ENCODE measurements around the gene IQCN.

IQCN gene

DNA sequence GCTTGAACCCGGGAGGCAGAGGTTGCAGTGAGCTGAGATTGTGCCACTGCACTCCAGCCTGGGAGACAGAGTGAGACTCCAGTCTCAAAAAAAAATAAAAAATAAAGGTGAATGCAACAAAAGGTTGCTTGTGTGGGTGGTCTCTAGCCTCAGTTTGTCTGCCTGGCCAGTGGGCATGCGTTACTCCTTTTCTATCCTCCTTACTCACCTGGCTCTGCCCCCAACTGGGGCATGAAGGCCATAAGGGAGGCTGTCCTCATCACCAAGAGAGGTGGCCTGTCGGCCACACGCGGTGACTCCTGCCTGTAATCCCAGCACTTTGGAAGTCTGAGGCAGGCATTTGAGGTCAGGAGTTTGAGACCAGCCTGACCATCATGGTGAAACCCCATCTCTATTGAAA, 9.1 kb upstream of the IQCN start (continued):
- no peak for TF ChIP-seq ZNF776 (tag by site-specific recombination; IDR thresholded peaks at IDR 0.05; ENCODE audit: borderline replicate concordance)
- no peak for TF ChIP-seq ZNF214 (tag by site-specific recombination; IDR thresholded peaks at IDR 0.05; ENCODE audit: borderline replicate concordance)
- no peak for TF ChIP-seq ZNF560 (tag by site-specific recombination; IDR thresholded peaks at IDR 0.05; ENCODE audit: borderline replicate concordance)
- TF ChIP-seq ZNF341 (tag by site-specific recombination; IDR thresholded peaks at IDR 0.05; ENCODE audit: low read depth) = no peak

DNA sequence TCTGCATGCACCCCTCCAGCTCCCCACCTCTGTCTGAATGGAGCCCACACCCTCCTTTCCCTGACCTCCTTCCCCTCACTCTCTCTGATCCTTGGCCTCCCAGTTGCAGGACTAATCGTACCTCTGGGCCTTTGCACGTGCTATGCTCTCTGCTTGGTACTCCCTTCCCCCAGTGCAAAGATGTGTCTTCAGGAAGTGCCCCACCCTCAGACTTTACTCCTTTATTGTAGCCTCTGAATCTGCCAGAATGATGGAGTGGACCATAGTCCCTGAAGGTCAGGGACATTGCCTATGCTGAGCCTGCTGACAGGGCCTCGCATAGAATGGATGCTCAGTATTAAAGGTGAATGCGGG, 8.5 kb upstream of the IQCN start:
- TF ChIP-seq ZNF521 (tag by site-specific recombination; IDR thresholded peaks at IDR 0.05) (no peak), REPIN1 (tag by site-specific recombination; IDR thresholded peaks at IDR 0.05; ENCODE audit: low read depth) (no peak), KLF9 (tag by site-specific recombination; IDR thresholded peaks at IDR 0.05; ENCODE audit: low read depth) (peak; percentile 27; the same call in 1 of the 2 replicates), ZNF146 (tag by site-specific recombination; IDR thresholded peaks at IDR 0.05) (peak; percentile 9; the same call in 1 of the 2 replicates), BCL11B (tag by site-specific recombination; IDR thresholded peaks at IDR 0.05; ENCODE audit: low read depth) (peak; percentile 43; the same call in 1 of the 2 replicates), ZNF768 (tag by site-specific recombination; IDR thresholded peaks at IDR 0.05) (no peak), ZNF623 (tag by site-specific recombination; IDR thresholded peaks at IDR 0.05) (peak; percentile 100), KLF1 (tag by site-specific recombination; IDR thresholded peaks at IDR 0.05) (peak; percentile 25; the same call in 1 of the 2 replicates)
- TF ChIP-seq, protein P1, sequence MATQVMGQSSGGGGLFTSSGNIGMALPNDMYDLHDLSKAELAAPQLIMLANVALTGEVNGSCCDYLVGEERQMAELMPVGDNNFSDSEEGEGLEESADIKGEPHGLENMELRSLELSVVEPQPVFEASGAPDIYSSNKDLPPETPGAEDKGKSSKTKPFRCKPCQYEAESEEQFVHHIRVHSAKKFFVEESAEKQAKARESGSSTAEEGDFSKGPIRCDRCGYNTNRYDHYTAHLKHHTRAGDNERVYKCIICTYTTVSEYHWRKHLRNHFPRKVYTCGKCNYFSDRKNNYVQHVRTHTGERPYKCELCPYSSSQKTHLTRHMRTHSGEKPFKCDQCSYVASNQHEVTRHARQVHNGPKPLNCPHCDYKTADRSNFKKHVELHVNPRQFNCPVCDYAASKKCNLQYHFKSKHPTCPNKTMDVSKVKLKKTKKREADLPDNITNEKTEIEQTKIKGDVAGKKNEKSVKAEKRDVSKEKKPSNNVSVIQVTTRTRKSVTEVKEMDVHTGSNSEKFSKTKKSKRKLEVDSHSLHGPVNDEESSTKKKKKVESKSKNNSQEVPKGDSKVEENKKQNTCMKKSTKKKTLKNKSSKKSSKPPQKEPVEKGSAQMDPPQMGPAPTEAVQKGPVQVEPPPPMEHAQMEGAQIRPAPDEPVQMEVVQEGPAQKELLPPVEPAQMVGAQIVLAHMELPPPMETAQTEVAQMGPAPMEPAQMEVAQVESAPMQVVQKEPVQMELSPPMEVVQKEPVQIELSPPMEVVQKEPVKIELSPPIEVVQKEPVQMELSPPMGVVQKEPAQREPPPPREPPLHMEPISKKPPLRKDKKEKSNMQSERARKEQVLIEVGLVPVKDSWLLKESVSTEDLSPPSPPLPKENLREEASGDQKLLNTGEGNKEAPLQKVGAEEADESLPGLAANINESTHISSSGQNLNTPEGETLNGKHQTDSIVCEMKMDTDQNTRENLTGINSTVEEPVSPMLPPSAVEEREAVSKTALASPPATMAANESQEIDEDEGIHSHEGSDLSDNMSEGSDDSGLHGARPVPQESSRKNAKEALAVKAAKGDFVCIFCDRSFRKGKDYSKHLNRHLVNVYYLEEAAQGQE (tag by site-specific recombination; IDR thresholded peaks at IDR 0.05) = no peak
- TF ChIP-seq, protein P2, sequence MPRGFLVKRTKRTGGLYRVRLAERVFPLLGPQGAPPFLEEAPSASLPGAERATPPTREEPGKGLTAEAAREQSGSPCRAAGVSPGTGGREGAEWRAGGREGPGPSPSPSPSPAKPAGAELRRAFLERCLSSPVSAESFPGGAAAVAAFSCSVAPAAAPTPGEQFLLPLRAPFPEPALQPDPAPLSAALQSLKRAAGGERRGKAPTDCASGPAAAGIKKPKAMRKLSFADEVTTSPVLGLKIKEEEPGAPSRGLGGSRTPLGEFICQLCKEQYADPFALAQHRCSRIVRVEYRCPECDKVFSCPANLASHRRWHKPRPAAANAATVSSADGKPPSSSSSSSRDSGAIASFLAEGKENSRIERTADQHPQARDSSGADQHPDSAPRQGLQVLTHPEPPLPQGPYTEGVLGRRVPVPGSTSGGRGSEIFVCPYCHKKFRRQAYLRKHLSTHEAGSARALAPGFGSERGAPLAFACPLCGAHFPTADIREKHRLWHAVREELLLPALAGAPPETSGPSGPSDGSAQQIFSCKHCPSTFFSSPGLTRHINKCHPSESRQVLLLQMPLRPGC (tag by site-specific recombination; IDR thresholded peaks at IDR 0.05) = peak; percentile 21; the same call in 1 of the 2 replicates
- TF ChIP-seq, protein P3, sequence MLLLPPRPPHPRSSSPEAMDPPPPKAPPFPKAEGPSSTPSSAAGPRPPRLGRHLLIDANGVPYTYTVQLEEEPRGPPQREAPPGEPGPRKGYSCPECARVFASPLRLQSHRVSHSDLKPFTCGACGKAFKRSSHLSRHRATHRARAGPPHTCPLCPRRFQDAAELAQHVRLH (tag by site-specific recombination; IDR thresholded peaks at IDR 0.05) = peak; percentile 59; the same call in 1 of the 2 replicates
- CTCF ChIA-PET = interaction anchor here (0.6 to 6.0 kb wide), 5 partner anchors 11 to 121 kb away, joined by 3 to 114 read pairs (median 5); partner anchors contain the start of gene LSM4
- peak overlapping the region; percentile 98 for H3K27ac ChIP-seq (ENCODE audit: extremely low read depth, low read depth, low read length)

DNA sequence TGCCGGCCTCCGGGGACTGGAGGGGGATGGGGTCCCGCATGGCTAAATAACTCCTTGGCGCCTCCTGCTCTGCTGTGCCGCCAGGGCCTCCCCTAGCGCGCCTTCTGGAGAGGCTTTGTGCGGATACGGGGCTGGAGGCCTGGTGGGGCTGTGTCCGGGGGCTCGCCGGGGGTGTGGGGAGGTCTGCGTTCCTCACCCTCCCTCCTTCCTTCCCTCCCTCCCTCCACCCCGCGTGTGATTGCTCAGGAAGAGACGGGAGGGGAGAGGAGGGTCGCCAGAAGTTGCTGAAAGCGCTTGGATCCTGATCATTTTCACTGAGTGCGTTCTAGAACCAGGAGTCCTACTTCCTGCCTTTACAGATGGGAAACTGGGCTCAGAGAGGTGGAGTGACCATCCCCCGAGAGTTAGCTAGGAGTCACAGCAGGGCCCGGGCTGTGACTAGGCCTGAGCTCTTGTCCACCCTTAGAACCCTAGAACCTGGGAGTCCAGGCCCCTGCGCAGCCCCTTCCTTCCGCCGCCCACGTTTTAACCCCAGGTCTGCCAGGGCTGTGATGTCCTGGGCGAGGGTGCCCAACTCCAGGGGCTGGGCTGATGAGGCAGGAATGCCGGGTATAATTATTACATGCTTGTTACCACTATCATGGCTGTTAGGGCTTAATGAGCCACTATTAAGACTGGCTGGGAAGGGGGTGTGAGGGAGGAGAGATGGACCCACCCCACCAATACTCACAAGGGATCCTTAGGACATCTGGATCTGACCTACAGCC, 8.0 kb upstream of the IQCN start:
- H3K36me3 ChIP-seq (ENCODE audit: control insufficient read depth in 2 of 2, insufficient read depth in 1 of 2, low read length in 2 of 2) = peaks cover 3 to 12% of the 10 kb centered on the region in 2 experiments; a peak in 2 of 3 replicates
- no peaks in the 10 kb centered on the region for H3K4me1 ChIP-seq (ENCODE audit: control insufficient read depth, insufficient read depth, low read length)
- no peaks in the 10 kb centered on the region for H3K9me3 ChIP-seq (ENCODE audit: control insufficient read depth, insufficient read depth, low read depth, low read length)
- peak overlapping the region; percentile 61 for H3K4me3 ChIP-seq (ENCODE audit: low read depth, low read length)
- POLR2A ChIA-PET = interaction anchor here (0.5 to 6.7 kb wide), 56 partner anchors 10 to 637 kb away, joined by 3 to 184 read pairs (median 5); partner anchors contain the start of genes COPE, DDX49, LSM4 and MPV17L2
- CTCF ChIA-PET = interaction anchor here (0.6 to 6.0 kb wide), 10 partner anchors 11 to 121 kb away, joined by 3 to 195 read pairs (median 4); partner anchors contain the start of gene LSM4
- H3K27ac ChIP-seq (ENCODE audit: extremely low read depth, low read depth, low read length) = peak overlapping the region; percentile 98
- TF ChIP-seq, protein P4, sequence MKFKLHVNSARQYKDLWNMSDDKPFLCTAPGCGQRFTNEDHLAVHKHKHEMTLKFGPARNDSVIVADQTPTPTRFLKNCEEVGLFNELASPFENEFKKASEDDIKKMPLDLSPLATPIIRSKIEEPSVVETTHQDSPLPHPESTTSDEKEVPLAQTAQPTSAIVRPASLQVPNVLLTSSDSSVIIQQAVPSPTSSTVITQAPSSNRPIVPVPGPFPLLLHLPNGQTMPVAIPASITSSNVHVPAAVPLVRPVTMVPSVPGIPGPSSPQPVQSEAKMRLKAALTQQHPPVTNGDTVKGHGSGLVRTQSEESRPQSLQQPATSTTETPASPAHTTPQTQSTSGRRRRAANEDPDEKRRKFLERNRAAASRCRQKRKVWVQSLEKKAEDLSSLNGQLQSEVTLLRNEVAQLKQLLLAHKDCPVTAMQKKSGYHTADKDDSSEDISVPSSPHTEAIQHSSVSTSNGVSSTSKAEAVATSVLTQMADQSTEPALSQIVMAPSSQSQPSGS (tag by site-specific recombination; IDR thresholded peaks at IDR 0.05; ENCODE audit: low read depth) = no peak
- TF ChIP-seq ZNF19 (tag by site-specific recombination; IDR thresholded peaks at IDR 0.05; ENCODE audit: low read depth) = no peak
- TF ChIP-seq TCF7L2 (IDR thresholded peaks at IDR 0.05; ENCODE audit: borderline replicate concordance, low read depth, low read length) = no peak
- TF ChIP-seq, protein P5, sequence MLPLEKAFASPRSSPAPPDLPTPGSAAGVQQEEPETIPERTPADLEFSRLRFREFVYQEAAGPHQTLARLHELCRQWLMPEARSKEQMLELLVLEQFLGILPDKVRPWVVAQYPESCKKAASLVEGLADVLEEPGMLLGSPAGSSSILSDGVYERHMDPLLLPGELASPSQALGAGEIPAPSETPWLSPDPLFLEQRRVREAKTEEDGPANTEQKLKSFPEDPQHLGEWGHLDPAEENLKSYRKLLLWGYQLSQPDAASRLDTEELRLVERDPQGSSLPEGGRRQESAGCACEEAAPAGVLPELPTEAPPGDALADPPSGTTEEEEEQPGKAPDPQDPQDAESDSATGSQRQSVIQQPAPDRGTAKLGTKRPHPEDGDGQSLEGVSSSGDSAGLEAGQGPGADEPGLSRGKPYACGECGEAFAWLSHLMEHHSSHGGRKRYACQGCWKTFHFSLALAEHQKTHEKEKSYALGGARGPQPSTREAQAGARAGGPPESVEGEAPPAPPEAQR (tag by site-specific recombination; IDR thresholded peaks at IDR 0.05) = no peak
- no peak for TF ChIP-seq HOXA7 (CRISPR knock-in tag; IDR thresholded peaks at IDR 0.05; ENCODE audit: borderline replicate concordance)
- TF ChIP-seq GLI4 (tag by site-specific recombination; IDR thresholded peaks at IDR 0.05) = 0 out of 2 replicates have a peak, but pooled peaks have one; percentile 49
- TF ChIP-seq WT1 (tag by site-specific recombination; IDR thresholded peaks at IDR 0.05) = peak; percentile 39
- no peak for TF ChIP-seq ZNF48 (tag by site-specific recombination; IDR thresholded peaks at IDR 0.05)
- no peak for TF ChIP-seq ZNF114 (tag by site-specific recombination; IDR thresholded peaks at IDR 0.05)

More for the DNA sequence above, 8.5 kb upstream of the IQCN start:
- no peaks in the 10 kb centered on the region for H3K4me1 ChIP-seq (ENCODE audit: control insufficient read depth, insufficient read depth, low read length)
- H3K4me3 ChIP-seq (ENCODE audit: low read depth, low read length) = no peak overlapping the region
- no peaks in the 10 kb centered on the region for H3K9me3 ChIP-seq (ENCODE audit: control insufficient read depth, insufficient read depth, low read depth, low read length)
- POLR2A ChIA-PET = interaction anchor here (0.6 to 6.7 kb wide), 8 partner anchors 10 to 135 kb away, joined by 3 to 184 read pairs (median 58); partner anchors contain the start of genes LSM4 and SSBP4
- H3K36me3 ChIP-seq (ENCODE audit: control insufficient read depth in 2 of 2, insufficient read depth in 1 of 2, low read length in 2 of 2) = peaks cover 3 to 12% of the 10 kb centered on the region in 2 experiments; a peak in 2 of 3 replicates
